ENCODE results near the gene TMCC1.

- TF ChIP-seq POLR2AphosphoS5 (IDR thresholded peaks at IDR 0.05; ENCODE audit: low read depth, low read length) (peak; percentile 12; the same call in 1 of the 2 replicates), TAF1 (IDR thresholded peaks at IDR 0.05; ENCODE audit: borderline replicate concordance, insufficient read depth, low read length) (0 out of 2 replicates have a peak, but pooled peaks have one; percentile 41), REST (IDR thresholded peaks at IDR 0.05; ENCODE audit: insufficient read depth in 1 of 2, low read depth in 2 of 2, low read length in 2 of 2) (no peak)
Observed at GRCh38 chr3:129606636-129607390, 286.7 kb downstream of the TMCC1 start, which contains the start of gene PLXND1.
